T-helper 22 cell (primary cell): Measurements from ENCODE around the gene ARPP21.
"Not testable (repeated sequence)": the region's sequence is repeated elsewhere in the genome, so short reads cannot be mapped to it uniquely, and the experiment has no call there.

Experiments
- DNase-seq: peaks from one replicate; pipeline ENCODE4 v3.0.0-alpha.2; 2020; ENCODE audit warnings: low read depth

ARPP21 gene

GRCh38 chr3:35780800-35781199 lies 141.5 kb downstream of the ARPP21 start:
- DNase-seq = no peak

- DNase-seq = no peak
Measured at GRCh38 chr3:35781558-35781957, 142.2 kb downstream of the ARPP21 start.

- DNase-seq = no peak
Measured at GRCh38 chr3:35782355-35782754, 143.0 kb downstream of the ARPP21 start.

- DNase-seq = no peak
Measured at GRCh38 chr3:35784169-35784568, 144.8 kb downstream of the ARPP21 start.

GRCh38 chr3:35785234-35785888 lies 146.0 kb downstream of the ARPP21 start:
- DNase-seq = no peak

- DNase-seq = no peak
Measured at GRCh38 chr3:35787936-35788335, 148.6 kb downstream of the ARPP21 start.

GRCh38 chr3:35789042-35789831 lies 149.9 kb downstream of the ARPP21 start:
- no peak for DNase-seq

- no peak for DNase-seq
Measured at GRCh38 chr3:35790764-35791163, 151.4 kb downstream of the ARPP21 start.

GRCh38 chr3:35793667-35794066 lies 154.3 kb downstream of the ARPP21 start:
- DNase-seq = no peak

GRCh38 chr3:35800960-35801459 lies 161.7 kb downstream of the ARPP21 start:
- DNase-seq = no peak

- no peak for DNase-seq
Measured at GRCh38 chr3:35814531-35814930, 175.2 kb downstream of the ARPP21 start.

GRCh38 chr3:35815796-35816195 lies 176.5 kb downstream of the ARPP21 start:
- DNase-seq = not testable (repeated sequence)

- DNase-seq = no peak
Measured at GRCh38 chr3:35817216-35817615, 177.9 kb downstream of the ARPP21 start.

- DNase-seq = no peak
Measured at GRCh38 chr3:35832140-35832571, 192.8 kb downstream of the ARPP21 start.
